ENCODE measurements around the gene WTAP. TPM values are rescaled to one million over a fixed set of nuclear protein-coding genes. Genes with fewer than 3 reads are reported as not detected.

Gene WTAP
- total and polyA plus RNA-seq, 4 donors: 21.0 to 43.8 (median 36.5) TPM

- TF ChIP-seq FOXA1 (IDR thresholded peaks at IDR 0.05): no peak
- TF ChIP-seq JUND (IDR thresholded peaks at IDR 0.05): no peak
- TF ChIP-seq CTCF (IDR thresholded peaks at IDR 0.05; ENCODE audit: low read depth, low read length, missing input control): no peak
- TF ChIP-seq RAD21 (IDR thresholded peaks at IDR 0.05): no peak
- TF ChIP-seq NR2F2 (IDR thresholded peaks at IDR 0.05): no peak
- peak in 1 of 2 donors; percentile 31 for TF ChIP-seq HNF4A (conservative IDR thresholded peaks at IDR 0.05)
- no peak for TF ChIP-seq RXRA (IDR thresholded peaks at IDR 0.05)
- TF ChIP-seq TAF1 (conservative IDR thresholded peaks at IDR 0.05): no peak
- WGBS: 61% methylated on average over 3 of the region's 3 CpGs
- H3K27me3 ChIP-seq (ENCODE audit: control insufficient read depth in 4 of 4, insufficient read depth in 4 of 4, low read length in 3 of 4): no peaks in the 10 kb centered on the region
- H3K9ac ChIP-seq (ENCODE audit: low read depth in 1 of 2, low read length in 2 of 2): no peak overlapping the region
- peaks cover 10 to 89% (median 83%) of the 10 kb centered on the region in 4 donors for H3K36me3 ChIP-seq (ENCODE audit: control insufficient read depth in 4 of 4, insufficient read depth in 3 of 4, low read depth in 1 of 4, low read length in 3 of 4)
- peaks cover 0 to 2% (median 0%) of the 10 kb centered on the region in 4 donors for H3K4me1 ChIP-seq (ENCODE audit: control insufficient read depth in 4 of 4, insufficient read depth in 4 of 4, low read length in 3 of 4)
- H3K27ac ChIP-seq (ENCODE audit: low read depth in 1 of 2, low read length in 2 of 2): no peak overlapping the region
- no peak for DNase-seq (ENCODE audit: low spot score)
- no peak overlapping the region for H3K4me3 ChIP-seq (ENCODE audit: low read depth in 1 of 3, low read length in 3 of 3)
- H3K9me3 ChIP-seq (ENCODE audit: control insufficient read depth in 4 of 4, low read length in 3 of 4): no peaks in the 10 kb centered on the region
Measured at GRCh38 chr6:159778542-159779103, 51.3 kb downstream of the WTAP start.

GRCh38 chr6:159788276-159788675 is 61.0 kb downstream of the WTAP start:
- WGBS: 37% methylated on average over 15 of the region's 15 CpGs
- Histone ChIP-seq H3K36me3 (ENCODE audit: control insufficient read depth in 4 of 4, insufficient read depth in 3 of 4, low read depth in 1 of 4, low read length in 3 of 4) (peaks cover 5 to 34% (median 32%) of the 10 kb centered on the region in 4 donors), H3K4me1 (ENCODE audit: control insufficient read depth in 4 of 4, insufficient read depth in 4 of 4, low read length in 3 of 4) (peaks cover 3 to 32% (median 25%) of the 10 kb centered on the region in 4 donors)

More at GRCh38 chr6:159788276-159788675, 61.0 kb downstream of the WTAP start:
- H3K27ac ChIP-seq (ENCODE audit: low read depth in 1 of 2, low read length in 2 of 2): peak overlapping the region; percentile 88 to 99
- H3K9me3 ChIP-seq (ENCODE audit: control insufficient read depth in 4 of 4, low read length in 3 of 4): no peaks in the 10 kb centered on the region
- H3K27me3 ChIP-seq (ENCODE audit: control insufficient read depth in 4 of 4, insufficient read depth in 4 of 4, low read length in 3 of 4): no peaks in the 10 kb centered on the region
- H3K4me3 ChIP-seq (ENCODE audit: low read depth in 1 of 3, low read length in 3 of 3): peak overlapping the region; percentile 73 to 98 (median 97)
- DNase-seq (ENCODE audit: low spot score): no peak
- TF ChIP-seq JUND (IDR thresholded peaks at IDR 0.05) (no peak), YY1 (IDR thresholded peaks at IDR 0.05) (no peak), HNF4G (IDR thresholded peaks at IDR 0.05) (no peak), MAX (IDR thresholded peaks at IDR 0.05) (no peak), RAD21 (IDR thresholded peaks at IDR 0.05) (no peak), SP1 (IDR thresholded peaks at IDR 0.05) (no peak), ATF3 (IDR thresholded peaks at IDR 0.05) (no peak), TAF1 (conservative IDR thresholded peaks at IDR 0.05) (no peak), NR2F2 (IDR thresholded peaks at IDR 0.05) (no peak), FOXA2 (IDR thresholded peaks at IDR 0.05) (no peak), RXRA (IDR thresholded peaks at IDR 0.05) (no peak), FOXA1 (IDR thresholded peaks at IDR 0.05) (no peak), HNF4A (conservative IDR thresholded peaks at IDR 0.05) (no peak), ZBTB33 (IDR thresholded peaks at IDR 0.05) (no peak), EGR1 (IDR thresholded peaks at IDR 0.05; ENCODE audit: low read depth in 2 of 2) (no peak), REST (IDR thresholded peaks at IDR 0.05) (no peak), GABPA (IDR thresholded peaks at IDR 0.05 in 1 of 2, conservative IDR thresholded peaks at IDR 0.05 in 1 of 2) (no peak), CTCF (IDR thresholded peaks at IDR 0.05; ENCODE audit: low read depth, low read length, missing input control) (no peak)
- H3K9ac ChIP-seq (ENCODE audit: low read depth in 1 of 2, low read length in 2 of 2): peak overlapping the region; percentile 82 to 97

All from liver (tissue), 9 donors.